Karpas-422 (cell line): ENCODE data around the gene PSIP1. TPM values are rescaled to one million over a fixed set of nuclear protein-coding genes. Genes with fewer than 3 reads are reported as not detected.
"Not testable (repeated sequence)": the region's sequence is repeated elsewhere in the genome, so short reads cannot be mapped to it uniquely, and the experiment has no call there.

Experiments
- DNase-seq: peaks from one replicate; pipeline ENCODE4 v3.0.0-alpha.2; 2015
- H2AFZ ChIP-seq: fragments of 200-600 bp; sonication (generic); 2 replicates; pipeline ENCODE4 v1.6.1; 2014; ENCODE audit warnings: antibody characterized with exemption, low read length, mixed read lengths
- H3K27ac ChIP-seq: fragments of 200-600 bp; sonication (generic); 2 replicates; pipeline ENCODE4 v1.5.1; 2014; ENCODE audit warnings: mild to moderate bottlenecking, low read length, moderate library complexity
- H3K27me3 ChIP-seq: fragments of 200-600 bp; sonication (generic); 2 replicates; pipeline ENCODE4 v1.6.1; 2014; ENCODE audit warnings: low read length, mixed read lengths
- H3K36me3 ChIP-seq: fragments of 200-600 bp; sonication (generic); 2 replicates; pipeline ENCODE4 v1.6.1; 2014; ENCODE audit warnings: low read length, mixed read lengths; ENCODE audit not compliant: insufficient read depth
- H3K4me1 ChIP-seq: fragments of 200-600 bp; sonication (generic); 2 replicates; pipeline ENCODE4 v1.6.1; 2014; ENCODE audit warnings: mild to moderate bottlenecking, low read length, mixed read lengths
- H3K4me2 ChIP-seq: fragments of 200-600 bp; sonication (generic); 2 replicates; pipeline ENCODE4 v1.6.1; 2014; ENCODE audit warnings: low read length, low read depth, mild to moderate bottlenecking; ENCODE audit not compliant: poor library complexity, severe bottlenecking
- H3K4me3 ChIP-seq: fragments of 200-600 bp; sonication (generic); 2 replicates; pipeline ENCODE4 v1.5.1; 2014; ENCODE audit warnings: mild to moderate bottlenecking, antibody characterized with exemption, low read length, mixed read lengths
- H3K79me2 ChIP-seq: fragments of 200-600 bp; sonication (generic); 2 replicates; pipeline ENCODE4 v1.6.1; 2014; ENCODE audit warnings: mild to moderate bottlenecking, low read length, mixed read lengths
- H3K9ac ChIP-seq: fragments of 200-600 bp; sonication (generic); 2 replicates; pipeline ENCODE4 v1.6.0; 2014; ENCODE audit warnings: low read length
- H3K9me2 ChIP-seq: fragments of 200-600 bp; sonication (generic), shearing (Covaris generic); replicated peaks from 2 replicates; pipeline ENCODE4 v1.6.0; 2014; ENCODE audit warnings: mild to moderate bottlenecking, low read length, moderate library complexity; ENCODE audit not compliant: insufficient read depth
- H3K9me3 ChIP-seq: fragments of 300-700, 200-600 bp; sonication (generic); 2 replicates; pipeline ENCODE4 v1.6.1; 2014; ENCODE audit warnings: low read length, mixed read lengths
- H4K20me1 ChIP-seq: fragments of 200-600 bp; sonication (generic); 2 replicates; pipeline ENCODE4 v1.6.1; 2014; ENCODE audit warnings: mild to moderate bottlenecking, antibody characterized with exemption, low read length, low read depth; ENCODE audit not compliant: insufficient read depth
- total RNA-seq: library from RNA; depleted of rRNA; stranded (reverse); fragments of >200 nt; shearing (Covaris generic); gene quantifications from 2 replicates; pipeline ENCODE4 v1.2.3, GENCODE V29; 2014; ENCODE audit warnings: low replicate concordance

Gene PSIP1
- total RNA-seq, 1 experiment from 2014 or later: 118 TPM

DNA sequence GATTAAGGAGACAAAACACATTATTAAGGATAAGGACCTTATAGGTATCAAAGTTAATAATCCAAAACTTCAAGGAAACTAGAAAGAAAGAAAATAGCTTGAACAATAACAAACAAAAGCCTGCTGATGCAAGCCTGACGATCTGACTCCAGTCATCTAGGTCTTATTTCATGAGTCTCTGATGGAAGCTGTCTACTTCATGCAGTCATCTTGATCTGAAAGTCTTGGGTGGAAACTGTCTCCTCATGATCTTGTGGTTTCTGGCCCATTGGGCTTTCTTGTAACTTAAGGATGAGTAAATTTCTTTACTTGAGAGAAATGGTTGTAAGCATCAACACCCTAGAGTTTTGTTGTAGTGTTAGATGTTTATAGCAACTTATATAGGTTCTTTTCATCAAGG lies 20.6 kb upstream of the PSIP1 start:
- Histone ChIP-seq H3K4me1 (no peaks in the 10 kb centered on the region), H4K20me1 (no peaks in the 10 kb centered on the region), H3K79me2 (no peaks in the 10 kb centered on the region), H3K9ac (no peak overlapping the region), H3K9me2 (no peaks in the 10 kb centered on the region), H3K36me3 (no peaks in the 10 kb centered on the region), H2AFZ (no peak overlapping the region), H3K27ac (no peak overlapping the region), H3K9me3 (no peaks in the 10 kb centered on the region), H3K4me3 (no peak overlapping the region), H3K4me2 (no peak overlapping the region), H3K27me3 (no peaks in the 10 kb centered on the region)
- no peak for DNase-seq

GRCh38 chr9:15529566-15530324 lies 19.0 kb upstream of the PSIP1 start:
- Histone ChIP-seq H4K20me1 (no peaks in the 10 kb centered on the region), H3K27me3 (no peaks in the 10 kb centered on the region), H3K36me3 (no peaks in the 10 kb centered on the region), H3K4me3 (no peak overlapping the region), H3K4me2 (no peak overlapping the region), H3K79me2 (no peaks in the 10 kb centered on the region), H3K9me2 (no peaks in the 10 kb centered on the region), H3K9me3 (no peaks in the 10 kb centered on the region), H3K27ac (no peak overlapping the region), H3K9ac (no peak overlapping the region), H2AFZ (no peak overlapping the region), H3K4me1 (no peaks in the 10 kb centered on the region)
- DNase-seq: no peak

GRCh38 chr9:15527035-15527434 lies 16.3 kb upstream of the PSIP1 start:
- not testable (repeated sequence) for H3K9ac ChIP-seq, H2AFZ ChIP-seq, H3K79me2 ChIP-seq, DNase-seq, H3K4me3 ChIP-seq, H4K20me1 ChIP-seq, H3K36me3 ChIP-seq, H3K4me1 ChIP-seq, H3K4me2 ChIP-seq, H3K9me2 ChIP-seq, H3K27ac ChIP-seq, H3K9me3 ChIP-seq, H3K27me3 ChIP-seq

- Histone ChIP-seq H2AFZ (no peak overlapping the region), H3K9me2 (no peaks in the 10 kb centered on the region), H3K79me2 (no peaks in the 10 kb centered on the region), H3K9ac (no peak overlapping the region), H3K27ac (no peak overlapping the region), H3K4me3 (no peak overlapping the region), H3K4me1 (no peaks in the 10 kb centered on the region), H3K27me3 (no peaks in the 10 kb centered on the region), H4K20me1 (no peaks in the 10 kb centered on the region), H3K9me3 (no peaks in the 10 kb centered on the region), H3K4me2 (no peak overlapping the region), H3K36me3 (no peaks in the 10 kb centered on the region)
- DNase-seq: no peak
These were observed 15.2 kb upstream of the PSIP1 start for GRCh38 chr9:15525958-15526357.

GRCh38 chr9:15524845-15525455 lies 14.2 kb upstream of the PSIP1 start:
- Histone ChIP-seq H3K79me2 (no peaks in the 10 kb centered on the region), H3K36me3 (no peaks in the 10 kb centered on the region), H3K9me3 (no peaks in the 10 kb centered on the region), H3K27me3 (no peaks in the 10 kb centered on the region), H4K20me1 (no peaks in the 10 kb centered on the region), H3K4me3 (no peak overlapping the region), H3K4me1 (no peaks in the 10 kb centered on the region), H3K9ac (no peak overlapping the region), H3K4me2 (no peak overlapping the region), H3K27ac (no peak overlapping the region), H2AFZ (no peak overlapping the region), H3K9me2 (no peaks in the 10 kb centered on the region)
- no peak for DNase-seq

DNA sequence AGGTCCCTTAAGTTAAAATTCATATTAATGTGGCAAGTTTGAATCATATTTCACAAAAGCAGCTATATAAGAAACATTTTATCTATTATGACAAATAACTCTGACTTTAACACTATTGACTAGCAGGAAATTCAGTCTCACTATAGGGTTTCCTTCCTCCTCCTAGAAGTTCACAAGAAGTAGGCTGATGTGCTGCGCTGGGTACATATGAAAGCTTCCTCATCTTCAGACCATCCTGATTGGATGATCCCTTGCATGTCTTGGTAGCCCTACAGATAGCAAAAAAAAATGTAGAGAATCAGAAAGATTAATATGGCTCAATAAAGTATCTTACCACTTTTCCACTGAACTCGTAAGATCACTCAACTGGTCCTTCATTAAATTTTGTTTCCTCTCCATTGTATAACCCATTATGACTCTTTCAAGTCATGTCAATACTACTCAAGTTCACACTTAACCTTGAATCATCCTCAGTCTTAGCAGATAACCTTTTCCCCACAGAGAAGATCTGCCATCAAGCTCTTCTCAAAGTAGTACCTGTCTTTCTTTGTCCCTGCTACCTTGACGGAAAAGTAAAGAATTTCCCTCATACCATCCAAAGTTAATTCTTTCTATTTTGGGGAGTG lies 11.5 kb upstream of the PSIP1 start:
- no peaks in the 10 kb centered on the region for H3K79me2 ChIP-seq
- no peaks in the 10 kb centered on the region for H3K9me2 ChIP-seq
- no peaks in the 10 kb centered on the region for H3K27me3 ChIP-seq
- no peak overlapping the region for H3K4me3 ChIP-seq
- H3K9me3 ChIP-seq: no peaks in the 10 kb centered on the region
- H3K4me1 ChIP-seq: no peaks in the 10 kb centered on the region
- H3K36me3 ChIP-seq: no peaks in the 10 kb centered on the region
- no peak overlapping the region; the same call in 1 of the 2 replicates for H2AFZ ChIP-seq
- no peaks in the 10 kb centered on the region for H4K20me1 ChIP-seq
- no peak overlapping the region for H3K4me2 ChIP-seq
- H3K9ac ChIP-seq: no peak overlapping the region
- H3K27ac ChIP-seq: no peak overlapping the region
- no peak for DNase-seq

- no peaks in the 10 kb centered on the region for H3K79me2 ChIP-seq
- H3K9me2 ChIP-seq: no peaks in the 10 kb centered on the region
- no peaks in the 10 kb centered on the region for H3K36me3 ChIP-seq
- H3K27ac ChIP-seq: no peak overlapping the region
- no peaks in the 10 kb centered on the region for H4K20me1 ChIP-seq
- no peak overlapping the region for H2AFZ ChIP-seq
- no peaks in the 10 kb centered on the region for H3K27me3 ChIP-seq
- H3K4me3 ChIP-seq: no peak overlapping the region
- DNase-seq: no peak
- H3K4me2 ChIP-seq: no peak overlapping the region
- no peaks in the 10 kb centered on the region for H3K9me3 ChIP-seq
- H3K9ac ChIP-seq: no peak overlapping the region
- no peaks in the 10 kb centered on the region for H3K4me1 ChIP-seq
These were observed 10.5 kb upstream of the PSIP1 start for GRCh38 chr9:15521254-15521653.

- H3K27me3 ChIP-seq: no peaks in the 10 kb centered on the region
- H3K79me2 ChIP-seq: no peaks in the 10 kb centered on the region
- H3K4me2 ChIP-seq: no peak overlapping the region
These were observed 9.1 kb upstream of the PSIP1 start for GRCh38 chr9:15519831-15520230.

More at GRCh38 chr9:15519831-15520230, 9.1 kb upstream of the PSIP1 start:
- H3K27ac ChIP-seq: no peak overlapping the region
- no peaks in the 10 kb centered on the region for H4K20me1 ChIP-seq
- no peak overlapping the region for H3K9ac ChIP-seq
- no peaks in the 10 kb centered on the region for H3K9me3 ChIP-seq
- H3K9me2 ChIP-seq: no peaks in the 10 kb centered on the region
- H3K36me3 ChIP-seq: no peaks in the 10 kb centered on the region
- no peak overlapping the region for H3K4me3 ChIP-seq
- no peak overlapping the region for H2AFZ ChIP-seq
- no peak for DNase-seq
- H3K4me1 ChIP-seq: no peaks in the 10 kb centered on the region
